ENCODE results near the gene ACOXL. TPM values are rescaled to one million over a fixed set of nuclear protein-coding genes. Genes with fewer than 3 reads are reported as not detected.

Gene ACOXL
- total and polyA plus RNA-seq, 10 of the 15 experiments (the other 5 are each of a cell fraction or from before 2014, with no cell fraction given): 0.05 to 1.3 (median 0.71) TPM

DNA sequence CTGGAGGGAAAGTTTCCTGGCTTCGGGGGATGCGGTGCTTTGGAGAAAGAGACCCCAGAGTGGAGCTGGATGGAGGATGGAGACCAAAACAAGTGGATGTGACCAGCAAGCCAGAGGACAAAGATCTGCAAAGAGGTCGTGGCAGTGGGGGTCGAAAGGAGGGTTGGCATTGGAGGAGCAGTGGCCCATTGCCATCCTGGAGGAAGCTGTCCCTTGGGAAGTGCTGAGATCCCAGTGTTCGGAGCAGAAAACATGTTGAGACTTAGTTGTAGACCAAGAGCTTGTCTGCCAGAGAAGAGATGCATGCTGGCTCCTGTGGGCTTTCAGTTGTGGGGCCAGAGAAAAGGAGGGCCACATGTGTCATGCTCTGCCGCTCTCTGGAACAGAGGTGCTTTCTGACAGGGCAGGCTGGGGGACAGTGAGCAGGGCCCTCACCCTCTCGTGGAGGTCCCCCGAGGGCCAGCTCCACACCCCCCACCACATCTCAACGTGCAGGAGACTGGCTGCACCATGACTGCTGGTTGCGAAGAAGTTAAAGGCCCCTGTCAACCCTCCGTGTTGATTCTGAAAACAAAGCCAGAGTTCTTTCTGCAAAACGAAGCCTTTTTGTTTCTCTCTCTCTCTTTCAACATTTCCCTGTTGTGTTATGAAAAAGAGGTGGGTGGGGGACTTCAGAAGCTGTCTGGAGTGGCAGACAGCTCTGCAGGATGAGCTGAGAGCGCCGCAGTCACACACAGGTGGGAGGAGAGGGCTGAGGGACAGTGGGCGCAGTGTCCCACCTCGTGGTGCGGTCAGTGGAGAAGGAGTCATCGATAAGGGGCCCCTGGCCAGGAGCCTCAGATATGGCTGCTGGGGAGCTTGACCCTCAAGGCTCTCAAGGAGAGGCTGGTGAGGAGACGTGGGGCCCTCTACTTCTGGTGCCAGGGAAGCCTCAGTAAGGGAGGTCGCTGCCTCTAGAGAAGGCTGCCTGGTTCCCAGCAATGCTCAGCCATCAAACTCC lies 310.7 kb downstream of the ACOXL start (continued):
- TF ChIP-seq, protein P1, sequence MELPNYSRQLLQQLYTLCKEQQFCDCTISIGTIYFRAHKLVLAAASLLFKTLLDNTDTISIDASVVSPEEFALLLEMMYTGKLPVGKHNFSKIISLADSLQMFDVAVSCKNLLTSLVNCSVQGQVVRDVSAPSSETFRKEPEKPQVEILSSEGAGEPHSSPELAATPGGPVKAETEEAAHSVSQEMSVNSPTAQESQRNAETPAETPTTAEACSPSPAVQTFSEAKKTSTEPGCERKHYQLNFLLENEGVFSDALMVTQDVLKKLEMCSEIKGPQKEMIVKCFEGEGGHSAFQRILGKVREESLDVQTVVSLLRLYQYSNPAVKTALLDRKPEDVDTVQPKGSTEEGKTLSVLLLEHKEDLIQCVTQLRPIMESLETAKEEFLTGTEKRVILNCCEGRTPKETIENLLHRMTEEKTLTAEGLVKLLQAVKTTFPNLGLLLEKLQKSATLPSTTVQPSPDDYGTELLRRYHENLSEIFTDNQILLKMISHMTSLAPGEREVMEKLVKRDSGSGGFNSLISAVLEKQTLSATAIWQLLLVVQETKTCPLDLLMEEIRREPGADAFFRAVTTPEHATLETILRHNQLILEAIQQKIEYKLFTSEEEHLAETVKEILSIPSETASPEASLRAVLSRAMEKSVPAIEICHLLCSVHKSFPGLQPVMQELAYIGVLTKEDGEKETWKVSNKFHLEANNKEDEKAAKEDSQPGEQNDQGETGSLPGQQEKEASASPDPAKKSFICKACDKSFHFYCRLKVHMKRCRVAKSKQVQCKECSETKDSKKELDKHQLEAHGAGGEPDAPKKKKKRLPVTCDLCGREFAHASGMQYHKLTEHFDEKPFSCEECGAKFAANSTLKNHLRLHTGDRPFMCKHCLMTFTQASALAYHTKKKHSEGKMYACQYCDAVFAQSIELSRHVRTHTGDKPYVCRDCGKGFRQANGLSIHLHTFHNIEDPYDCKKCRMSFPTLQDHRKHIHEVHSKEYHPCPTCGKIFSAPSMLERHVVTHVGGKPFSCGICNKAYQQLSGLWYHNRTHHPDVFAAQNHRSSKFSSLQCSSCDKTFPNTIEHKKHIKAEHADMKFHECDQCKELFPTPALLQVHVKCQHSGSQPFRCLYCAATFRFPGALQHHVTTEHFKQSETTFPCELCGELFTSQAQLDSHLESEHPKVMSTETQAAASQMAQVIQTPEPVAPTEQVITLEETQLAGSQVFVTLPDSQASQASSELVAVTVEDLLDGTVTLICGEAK (IDR thresholded peaks at IDR 0.05; ENCODE audit: borderline replicate concordance): no peak
- TF ChIP-seq BCL11A (IDR thresholded peaks at IDR 0.05; ENCODE audit: low read depth, low read length) (peak; percentile 23; the same call in 1 of the 2 replicates), KAT2A (conservative IDR thresholded peaks at IDR 0.05; ENCODE audit: control insufficient read depth, low read depth, low read length) (no peak), NRF1 (conservative IDR thresholded peaks at IDR 0.05; ENCODE audit: low read depth, low read length) (no peak), ZNF274 (IDR thresholded peaks at IDR 0.05; ENCODE audit: insufficient read depth, insufficient read length) (no peak), CREB1 (IDR thresholded peaks at IDR 0.05; ENCODE audit: low read depth) (no peak), BRCA1 (IDR thresholded peaks at IDR 0.05; ENCODE audit: low read depth, low read length) (no peak), KLF5 (IDR thresholded peaks at IDR 0.05; ENCODE audit: partially characterized antibody) (no peak), TCF7 (IDR thresholded peaks at IDR 0.05; ENCODE audit: borderline replicate concordance) (no peak), RBBP5 (conservative IDR thresholded peaks at IDR 0.05) (no peak), FOXM1 (IDR thresholded peaks at IDR 0.05; ENCODE audit: low read depth, low read length) (peak; percentile 52; the same call in 1 of the 2 replicates), POLR2AphosphoS5 (IDR thresholded peaks at IDR 0.05; ENCODE audit: low read length) (no peak), RUNX3 (IDR thresholded peaks at IDR 0.05; ENCODE audit: low read length) (peak; percentile 47; the same call in 1 of the 2 replicates), CHD4 (IDR thresholded peaks at IDR 0.05) (no peak), HCFC1 (IDR thresholded peaks at IDR 0.05; ENCODE audit: low read length) (no peak), LARP7 (IDR thresholded peaks at IDR 0.05) (no peak), HDAC6 (IDR thresholded peaks at IDR 0.05; ENCODE audit: unreplicated experiment) (no peak), POLR2A (IDR thresholded peaks at IDR 0.05; ENCODE audit: low read depth, low read length) (no peak)
- TF ChIP-seq, protein P2, sequence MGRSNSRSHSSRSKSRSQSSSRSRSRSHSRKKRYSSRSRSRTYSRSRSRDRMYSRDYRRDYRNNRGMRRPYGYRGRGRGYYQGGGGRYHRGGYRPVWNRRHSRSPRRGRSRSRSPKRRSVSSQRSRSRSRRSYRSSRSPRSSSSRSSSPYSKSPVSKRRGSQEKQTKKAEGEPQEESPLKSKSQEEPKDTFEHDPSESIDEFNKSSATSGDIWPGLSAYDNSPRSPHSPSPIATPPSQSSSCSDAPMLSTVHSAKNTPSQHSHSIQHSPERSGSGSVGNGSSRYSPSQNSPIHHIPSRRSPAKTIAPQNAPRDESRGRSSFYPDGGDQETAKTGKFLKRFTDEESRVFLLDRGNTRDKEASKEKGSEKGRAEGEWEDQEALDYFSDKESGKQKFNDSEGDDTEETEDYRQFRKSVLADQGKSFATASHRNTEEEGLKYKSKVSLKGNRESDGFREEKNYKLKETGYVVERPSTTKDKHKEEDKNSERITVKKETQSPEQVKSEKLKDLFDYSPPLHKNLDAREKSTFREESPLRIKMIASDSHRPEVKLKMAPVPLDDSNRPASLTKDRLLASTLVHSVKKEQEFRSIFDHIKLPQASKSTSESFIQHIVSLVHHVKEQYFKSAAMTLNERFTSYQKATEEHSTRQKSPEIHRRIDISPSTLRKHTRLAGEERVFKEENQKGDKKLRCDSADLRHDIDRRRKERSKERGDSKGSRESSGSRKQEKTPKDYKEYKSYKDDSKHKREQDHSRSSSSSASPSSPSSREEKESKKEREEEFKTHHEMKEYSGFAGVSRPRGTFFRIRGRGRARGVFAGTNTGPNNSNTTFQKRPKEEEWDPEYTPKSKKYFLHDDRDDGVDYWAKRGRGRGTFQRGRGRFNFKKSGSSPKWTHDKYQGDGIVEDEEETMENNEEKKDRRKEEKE (IDR thresholded peaks at IDR 0.05): no peak
- TF ChIP-seq, protein P3, sequence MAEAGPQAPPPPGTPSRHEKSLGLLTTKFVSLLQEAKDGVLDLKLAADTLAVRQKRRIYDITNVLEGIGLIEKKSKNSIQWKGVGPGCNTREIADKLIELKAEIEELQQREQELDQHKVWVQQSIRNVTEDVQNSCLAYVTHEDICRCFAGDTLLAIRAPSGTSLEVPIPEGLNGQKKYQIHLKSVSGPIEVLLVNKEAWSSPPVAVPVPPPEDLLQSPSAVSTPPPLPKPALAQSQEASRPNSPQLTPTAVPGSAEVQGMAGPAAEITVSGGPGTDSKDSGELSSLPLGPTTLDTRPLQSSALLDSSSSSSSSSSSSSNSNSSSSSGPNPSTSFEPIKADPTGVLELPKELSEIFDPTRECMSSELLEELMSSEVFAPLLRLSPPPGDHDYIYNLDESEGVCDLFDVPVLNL (IDR thresholded peaks at IDR 0.05; ENCODE audit: low read depth, low read length): no peak
- TF ChIP-seq, protein P4, sequence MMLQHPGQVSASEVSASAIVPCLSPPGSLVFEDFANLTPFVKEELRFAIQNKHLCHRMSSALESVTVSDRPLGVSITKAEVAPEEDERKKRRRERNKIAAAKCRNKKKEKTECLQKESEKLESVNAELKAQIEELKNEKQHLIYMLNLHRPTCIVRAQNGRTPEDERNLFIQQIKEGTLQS (IDR thresholded peaks at IDR 0.05; ENCODE audit: borderline replicate concordance, extremely low read depth, low read depth, low read length): no peak
- TF ChIP-seq, protein P5, sequence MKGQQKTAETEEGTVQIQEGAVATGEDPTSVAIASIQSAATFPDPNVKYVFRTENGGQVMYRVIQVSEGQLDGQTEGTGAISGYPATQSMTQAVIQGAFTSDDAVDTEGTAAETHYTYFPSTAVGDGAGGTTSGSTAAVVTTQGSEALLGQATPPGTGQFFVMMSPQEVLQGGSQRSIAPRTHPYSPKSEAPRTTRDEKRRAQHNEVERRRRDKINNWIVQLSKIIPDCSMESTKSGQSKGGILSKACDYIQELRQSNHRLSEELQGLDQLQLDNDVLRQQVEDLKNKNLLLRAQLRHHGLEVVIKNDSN (IDR thresholded peaks at IDR 0.05; ENCODE audit: borderline replicate concordance, extremely low read length, insufficient read depth, low read depth, low read length): no peak

All from GM12878 (cell line).